M059J (cell line): ENCODE results near the gene METTL25B. TPM values are rescaled to one million over a fixed set of nuclear protein-coding genes. Genes with fewer than 3 reads are reported as not detected.

Experiments used
- DNase-seq: peaks from one replicate; pipeline ENCODE4 v3.0.0-alpha.2; 2012; ENCODE audit warnings: low read depth
- total RNA-seq: library from RNA; depleted of rRNA; stranded (reverse); fragments of >200 nt; shearing (Covaris generic); gene quantifications from 2 replicates; pipeline ENCODE4 v1.2.3, GENCODE V29; 2014

METTL25B gene
- total RNA-seq, 1 experiment from 2014 or later: 12.2 TPM

GRCh38 chr1:156700736-156701531 is 27.3 kb upstream of the METTL25B start:
- no peak for DNase-seq

GRCh38 chr1:156703336-156703735 is 24.9 kb upstream of the METTL25B start:
- DNase-seq: no peak

- no peak for DNase-seq
Observed at GRCh38 chr1:156703741-156704140, 24.5 kb upstream of the METTL25B start.

- no peak for DNase-seq
Observed at GRCh38 chr1:156704166-156704711, 24.0 kb upstream of the METTL25B start.

- DNase-seq: peak; percentile 86
Observed at GRCh38 chr1:156704930-156705320, 23.3 kb upstream of the METTL25B start.

GRCh38 chr1:156705321-156705917 is 22.9 kb upstream of the METTL25B start, which contains the start of gene CRABP2:
Gene CRABP2 (minus strand): TSS chr1:156705583. CDS start chr1:156705446, 137 bp downstream.
- no peak for DNase-seq

GRCh38 chr1:156705918-156706656 is 22.2 kb upstream of the METTL25B start:
- DNase-seq: peak; percentile 36

- DNase-seq: no peak
Observed at GRCh38 chr1:156706657-156707416, 21.4 kb upstream of the METTL25B start.

GRCh38 chr1:156707417-156708217 is 20.7 kb upstream of the METTL25B start:
- DNase-seq: no peak

- no peak for DNase-seq
Observed at GRCh38 chr1:156708218-156708661, 20.0 kb upstream of the METTL25B start.

- no peak for DNase-seq
Observed at GRCh38 chr1:156709031-156709430, 19.2 kb upstream of the METTL25B start.

- peak; percentile 85 for DNase-seq
Observed at GRCh38 chr1:156709757-156710489, 18.3 kb upstream of the METTL25B start.

- peak; percentile 42 for DNase-seq
Observed at GRCh38 chr1:156711011-156711817, 17.1 kb upstream of the METTL25B start.

GRCh38 chr1:156712626-156713025 is 15.6 kb upstream of the METTL25B start:
- peak; percentile 63 for DNase-seq

GRCh38 chr1:156714830-156715229 is 13.4 kb upstream of the METTL25B start:
- no peak for DNase-seq

GRCh38 chr1:156717351-156717750 is 10.9 kb upstream of the METTL25B start:
- peak; percentile 57 for DNase-seq

GRCh38 chr1:156721131-156721530 is 7.1 kb upstream of the METTL25B start:
- DNase-seq: no peak

- DNase-seq: no peak
Observed at GRCh38 chr1:156721535-156721934, 6.7 kb upstream of the METTL25B start.
